Esophagus muscularis mucosa (tissue), 4 donors: Measurements from ENCODE around the gene SLC25A18. TPM values are rescaled to one million over a fixed set of nuclear protein-coding genes. Genes with fewer than 3 reads are reported as not detected.

ENCODE experiments used
- DNase-seq: peaks from one replicate; pipeline ENCODE4 v3.0.0-alpha.2; 2017; ENCODE audit errors: extremely low spot score
- H3K27ac ChIP-seq, 4 donors: fragments of 200-600 bp; sonication (generic); replicated peaks in 1 of 4; 1 replicate in 3 of 4; 2 replicates in 1 of 4; pipeline ENCODE4 v1.5.1; 2016 to 2019; ENCODE audit warnings: mild to moderate bottlenecking in 1 of 4
- H3K27me3 ChIP-seq, 4 donors: fragments of 200-600 bp; sonication (generic); one replicate each; pipeline versions ENCODE4 v1.5.1 to v1.6.0; 2016 to 2019
- H3K36me3 ChIP-seq, 4 donors: fragments of 200-600 bp; sonication (generic); one replicate each; pipeline ENCODE4 v1.5.1; 2016 to 2019
- H3K4me1 ChIP-seq, 4 donors: fragments of 200-600 bp; sonication (generic); one replicate each; pipeline ENCODE4 v1.5.1; 2016 to 2019
- H3K4me3 ChIP-seq, 4 donors: fragments of 200-600 bp; sonication (generic); 1 replicate in 2 of 4; 2 replicates in 2 of 4; pipeline ENCODE4 v1.5.1; 2016 to 2019; ENCODE audit warnings: mild to moderate bottlenecking in 4 of 4, moderate library complexity in 1 of 4
- H3K9me3 ChIP-seq, 4 donors: fragments of 200-600 bp; sonication (generic); 1 replicate in 3 of 4; 2 replicates in 1 of 4; pipeline ENCODE4 v1.5.1; 2016 to 2019
- CTCF ChIP-seq, 3 experiments: fragments of 200-600 bp in 2 of 3; fragments of 450-650 bp in 1 of 3; sonication (generic) in 2 of 3; IDR thresholded peaks; one replicate each; pipeline ENCODE4 v1.5.1; 2017 to 2019; ENCODE audit warnings: antibody characterized with exemption in 3 of 3, mild to moderate bottlenecking in 2 of 3, moderate library complexity in 1 of 3
- EP300 ChIP-seq: sonication (generic); formaldehyde crosslinking; IDR thresholded peaks from one replicate; pipeline ENCODE4 v1.6.1; 2017; ENCODE audit warnings: antibody characterized with exemption
- POLR2A ChIP-seq: fragments of 450-650 bp; IDR thresholded peaks from one replicate; pipeline ENCODE4 v1.6.1; 2017; ENCODE audit warnings: antibody characterized with exemption, moderate library complexity, mild to moderate bottlenecking, low read depth
- POLR2AphosphoS5 ChIP-seq, 2 donors: sonication (generic); formaldehyde crosslinking; IDR thresholded peaks; one replicate each; pipeline ENCODE4 v1.6.1; 2017; ENCODE audit warnings: antibody characterized with exemption in 2 of 2
- WGBS: methylation state at CpG from one replicate; pipeline ENCODE4 v1.1.5; 2018; 5-methylcytosine and 5-hydroxymethylcytosine counted together
- intact Hi-C: fragments of 100-400 bp; cut with DNase I; formaldehyde crosslinking; loops from one replicate; pipeline ENCODE4 v1.15.1; 2023
- total RNA-seq, 4 donors: library from RNA; depleted of rRNA; stranded (reverse); fragments of >200 nt; gene quantifications; one replicate each; pipeline versions ENCODE4 v1.1.0 to v1.2.1, GENCODE V29; 2016

The SLC25A18 gene
- total RNA-seq, 4 donors from 2014 or later: 0.42 to 2.8 (median 1.8) TPM

- Histone ChIP-seq H3K36me3 (peaks cover 45 to 75% (median 53%) of the 10 kb centered on the region in 4 donors), H3K4me1 (peaks cover 2 to 11% (median 5%) of the 10 kb centered on the region in 4 donors), H3K27me3 (no peaks in the 10 kb centered on the region), H3K27ac (peak overlapping the region in 1 of 4 donors; percentile 26), H3K9me3 (no peaks in the 10 kb centered on the region), H3K4me3 (no peak overlapping the region)
- DNase-seq: no peak
- WGBS: 91% methylated on average over 10 of the region's 10 CpGs
- intact Hi-C loops: no loop called here
- TF ChIP-seq EP300: no peak
- no peak for TF ChIP-seq CTCF (IDR thresholded peaks at IDR 0.05)
- no peak for TF ChIP-seq POLR2A
- no peak for TF ChIP-seq POLR2AphosphoS5 (IDR thresholded peaks at IDR 0.05)
These were observed 26.6 kb downstream of the SLC25A18 start for GRCh38 chr22:17589810-17590375.

GRCh38 chr22:17590586-17590985 lies 27.3 kb downstream of the SLC25A18 start:
- intact Hi-C loops: no loop called here
- TF ChIP-seq POLR2A (no peak), POLR2AphosphoS5 (IDR thresholded peaks at IDR 0.05) (no peak), EP300 (no peak), CTCF (IDR thresholded peaks at IDR 0.05) (no peak)
- Histone ChIP-seq H3K27me3 (no peaks in the 10 kb centered on the region), H3K9me3 (no peaks in the 10 kb centered on the region), H3K36me3 (peaks cover 51 to 82% (median 60%) of the 10 kb centered on the region in 4 donors), H3K27ac (peak overlapping the region in 1 of 4 donors; percentile 26), H3K4me3 (no peak overlapping the region), H3K4me1 (peaks cover 2 to 11% (median 5%) of the 10 kb centered on the region in 4 donors)
- no peak for DNase-seq
- WGBS: 83% methylated on average over 5 of the region's 5 CpGs

GRCh38 chr22:17592201-17592600 lies 28.9 kb downstream of the SLC25A18 start:
- H3K4me1 ChIP-seq: peaks cover 0 to 16% (median 5%) of the 10 kb centered on the region in 4 donors
- no peak for DNase-seq
- intact Hi-C loops: no loop called here
- 75% methylated on average over 5 of the region's 5 CpGs for WGBS
- TF ChIP-seq EP300 (no peak), POLR2A (no peak), CTCF (IDR thresholded peaks at IDR 0.05) (no peak), POLR2AphosphoS5 (IDR thresholded peaks at IDR 0.05) (no peak)
- H3K9me3 ChIP-seq: no peaks in the 10 kb centered on the region
- no peaks in the 10 kb centered on the region for H3K27me3 ChIP-seq
- H3K4me3 ChIP-seq: no peak overlapping the region
- peaks cover 64 to 97% (median 76%) of the 10 kb centered on the region in 4 donors for H3K36me3 ChIP-seq
- H3K27ac ChIP-seq: peak overlapping the region in 1 of 4 donors; percentile 72

GRCh38 chr22:17596226-17596625 lies 32.9 kb downstream of the SLC25A18 start:
- Histone ChIP-seq H3K27ac (peak overlapping the region in 2 of 4 donors; percentile 38 to 68), H3K36me3 (peaks cover 79 to 100% (median 96%) of the 10 kb centered on the region in 4 donors), H3K27me3 (no peaks in the 10 kb centered on the region), H3K4me1 (peaks cover 0 to 19% (median 11%) of the 10 kb centered on the region in 4 donors), H3K9me3 (no peaks in the 10 kb centered on the region), H3K4me3 (no peak overlapping the region)
- WGBS: 87% methylated on average over 6 of the region's 6 CpGs
- no peak for TF ChIP-seq CTCF (IDR thresholded peaks at IDR 0.05)
- TF ChIP-seq POLR2AphosphoS5 (IDR thresholded peaks at IDR 0.05): no peak
- TF ChIP-seq EP300: no peak
- TF ChIP-seq POLR2A: no peak
- intact Hi-C loops: no loop called here
- no peak for DNase-seq

- intact Hi-C loops: no loop called here
- no peak for DNase-seq
- 93% methylated on average over 2 of the region's 2 CpGs for WGBS
- Histone ChIP-seq H3K36me3 (peaks cover 70 to 90% (median 87%) of the 10 kb centered on the region in 4 donors), H3K4me3 (no peak overlapping the region), H3K27me3 (no peaks in the 10 kb centered on the region), H3K4me1 (peaks cover 0 to 19% (median 11%) of the 10 kb centered on the region in 4 donors), H3K27ac (peak overlapping the region in 3 of 4 donors; percentile 38 to 68 (median 42)), H3K9me3 (no peaks in the 10 kb centered on the region)
- TF ChIP-seq POLR2AphosphoS5 (IDR thresholded peaks at IDR 0.05): peak in 1 of 2 donors; percentile 68
- no peak for TF ChIP-seq CTCF (IDR thresholded peaks at IDR 0.05)
These were observed 33.9 kb downstream of the SLC25A18 start for GRCh38 chr22:17597217-17597616.
